Neural cell (in vitro differentiated cells): ENCODE results near the gene ZCCHC4. TPM values are rescaled to one million over a fixed set of nuclear protein-coding genes. Genes with fewer than 3 reads are reported as not detected.

ENCODE experiments used
- H2AFZ ChIP-seq: fragments of 200-600, 300-800 bp; sonication (generic), shearing (Covaris generic); 2 replicates; pipeline ENCODE4 v1.6.0; 2014; ENCODE audit warnings: low read depth, mild to moderate bottlenecking, antibody characterized with exemption, low read length, moderate library complexity
- H3F3A ChIP-seq: fragments of 200-600 bp; shearing (Covaris generic); 2 replicates; pipeline ENCODE4 v1.6.1; 2016; ENCODE audit warnings: mild to moderate bottlenecking, moderate library complexity, mixed read lengths, antibody characterized with exemption, low read length; ENCODE audit not compliant: insufficient read depth, poor library complexity, severe bottlenecking
- H3K27ac ChIP-seq: fragments of 200-600, 300-800 bp; sonication (generic), shearing (Covaris generic); 2 replicates; pipeline ENCODE4 v1.5.1; 2014; ENCODE audit warnings: mild to moderate bottlenecking, low read length, moderate library complexity
- H3K27me3 ChIP-seq: fragments of 300-800, 200-600 bp; sonication (generic), shearing (Covaris generic); 2 replicates; pipeline ENCODE4 v1.6.0; 2014; ENCODE audit warnings: mild to moderate bottlenecking, low read depth, low read length, moderate library complexity; ENCODE audit not compliant: insufficient read depth
- H3K36me3 ChIP-seq: fragments of 300-800, 200-600 bp; sonication (generic), shearing (Covaris generic); 2 replicates; pipeline ENCODE4 v1.5.1; 2014; ENCODE audit warnings: mild to moderate bottlenecking, antibody characterized with exemption, low read length, moderate library complexity; ENCODE audit not compliant: insufficient read depth
- H3K4me2 ChIP-seq: fragments of 300-800, 200-600 bp; sonication (generic), shearing (Covaris generic); 2 replicates; pipeline ENCODE4 v1.6.0; 2014; ENCODE audit warnings: mild to moderate bottlenecking, low read length
- H3K4me3 ChIP-seq: fragments of 300-800, 200-600 bp; sonication (generic), shearing (Covaris generic); 2 replicates; pipeline ENCODE4 v1.5.1; 2014; ENCODE audit warnings: mild to moderate bottlenecking, low read length, moderate library complexity
- H3K79me2 ChIP-seq: fragments of 200-600 bp; shearing (Covaris generic); replicated peaks from 2 replicates; pipeline ENCODE4 v1.6.0; 2014; ENCODE audit warnings: mild to moderate bottlenecking, low read length, moderate library complexity; ENCODE audit not compliant: insufficient read depth
- H3K9ac ChIP-seq: fragments of 300-800, 200-600 bp; sonication (generic), shearing (Covaris generic); 2 replicates; pipeline ENCODE4 v1.6.1; 2016; ENCODE audit warnings: mild to moderate bottlenecking, low read length, mixed read lengths
- H3K9me2 ChIP-seq: fragments of 200-600 bp; shearing (Covaris generic); 2 replicates; pipeline ENCODE4 v1.6.1; 2016; ENCODE audit warnings: mild to moderate bottlenecking, low read length, mixed read lengths; ENCODE audit not compliant: insufficient read depth
- H3K9me3 ChIP-seq: fragments of 200-600, 300-800 bp; sonication (generic), shearing (Covaris generic); 2 replicates; pipeline ENCODE4 v1.6.1; 2016; ENCODE audit warnings: mild to moderate bottlenecking, mixed run types, low read length, moderate library complexity, mixed read lengths
- H4K20me1 ChIP-seq: fragments of 200-600 bp; shearing (Covaris generic); 2 replicates; pipeline ENCODE4 v1.6.1; 2016; ENCODE audit warnings: mild to moderate bottlenecking, mixed run types; ENCODE audit not compliant: insufficient read depth
- EP300 ChIP-seq: fragments of 450-650 bp; conservative IDR thresholded peaks from 2 replicates; pipeline ENCODE4 v1.6.1; 2014; ENCODE audit warnings: antibody characterized with exemption, mild to moderate bottlenecking, moderate library complexity; ENCODE audit not compliant: poor library complexity, severe bottlenecking
- EZH2 ChIP-seq: fragments of 200-600, 300-800 bp; shearing (Covaris generic), sonication (generic); IDR thresholded peaks from 2 replicates; pipeline ENCODE4 v1.6.1; 2014; ENCODE audit warnings: antibody characterized with exemption, low read length, borderline replicate concordance, mild to moderate bottlenecking; ENCODE audit not compliant: insufficient read depth, poor library complexity, severe bottlenecking
- MXI1 ChIP-seq: fragments of 450-650 bp; conservative IDR thresholded peaks from 2 replicates; pipeline ENCODE4 v1.6.1; 2014; ENCODE audit warnings: antibody characterized with exemption, mild to moderate bottlenecking; ENCODE audit not compliant: poor library complexity, severe bottlenecking
- POLR2AphosphoS5 ChIP-seq: IDR thresholded peaks from 2 replicates; pipeline ENCODE4 v1.6.1; 2012
- RAD21 ChIP-seq: fragments of 450-650 bp; conservative IDR thresholded peaks from 2 replicates; pipeline ENCODE4 v1.6.1; 2014; ENCODE audit warnings: antibody characterized with exemption, mild to moderate bottlenecking, moderate library complexity
- SMC3 ChIP-seq: fragments of 450-650 bp; conservative IDR thresholded peaks from 2 replicates; pipeline ENCODE4 v1.6.1; 2014; ENCODE audit warnings: antibody characterized with exemption, mild to moderate bottlenecking, moderate library complexity; ENCODE audit not compliant: poor library complexity
- TAF1 ChIP-seq: IDR thresholded peaks from 2 replicates; pipeline ENCODE4 v1.6.1; 2012; ENCODE audit warnings: low read depth
- polyA plus RNA-seq: library from polyadenylated mRNA; depleted of rRNA; stranded (reverse); fragments of >200 nt; gene quantifications from 2 replicates; pipeline ENCODE4 v1.2.3, GENCODE V29; 2014
- TF ChIP-seq, protein P1 (sequence below): fragments of 450-650 bp; IDR thresholded peaks from 2 replicates; pipeline ENCODE4 v1.5.1; 2014; ENCODE audit warnings: antibody characterized with exemption, mild to moderate bottlenecking, moderate library complexity; ENCODE audit not compliant: poor library complexity, severe bottlenecking
- TF ChIP-seq, protein P2 (sequence below): IDR thresholded peaks from 2 replicates; pipeline ENCODE4 v1.6.1; 2012; ENCODE audit warnings: borderline replicate concordance

ZCCHC4 gene
- polyA plus RNA-seq, 1 donor from 2014 or later = 8.6 TPM

- no peaks in the 10 kb centered on the region for H3K9me2 ChIP-seq
- H3K27me3 ChIP-seq = no peaks in the 10 kb centered on the region
- H3K36me3 ChIP-seq = no peaks in the 10 kb centered on the region
- H4K20me1 ChIP-seq = no peaks in the 10 kb centered on the region
- H3K4me2 ChIP-seq = peak overlapping the region; percentile 46
- TF ChIP-seq MXI1 = peak; percentile 8
- TF ChIP-seq, protein P1, sequence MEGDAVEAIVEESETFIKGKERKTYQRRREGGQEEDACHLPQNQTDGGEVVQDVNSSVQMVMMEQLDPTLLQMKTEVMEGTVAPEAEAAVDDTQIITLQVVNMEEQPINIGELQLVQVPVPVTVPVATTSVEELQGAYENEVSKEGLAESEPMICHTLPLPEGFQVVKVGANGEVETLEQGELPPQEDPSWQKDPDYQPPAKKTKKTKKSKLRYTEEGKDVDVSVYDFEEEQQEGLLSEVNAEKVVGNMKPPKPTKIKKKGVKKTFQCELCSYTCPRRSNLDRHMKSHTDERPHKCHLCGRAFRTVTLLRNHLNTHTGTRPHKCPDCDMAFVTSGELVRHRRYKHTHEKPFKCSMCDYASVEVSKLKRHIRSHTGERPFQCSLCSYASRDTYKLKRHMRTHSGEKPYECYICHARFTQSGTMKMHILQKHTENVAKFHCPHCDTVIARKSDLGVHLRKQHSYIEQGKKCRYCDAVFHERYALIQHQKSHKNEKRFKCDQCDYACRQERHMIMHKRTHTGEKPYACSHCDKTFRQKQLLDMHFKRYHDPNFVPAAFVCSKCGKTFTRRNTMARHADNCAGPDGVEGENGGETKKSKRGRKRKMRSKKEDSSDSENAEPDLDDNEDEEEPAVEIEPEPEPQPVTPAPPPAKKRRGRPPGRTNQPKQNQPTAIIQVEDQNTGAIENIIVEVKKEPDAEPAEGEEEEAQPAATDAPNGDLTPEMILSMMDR = no peak
- peak overlapping the region; percentile 57 for H3K27ac ChIP-seq
- H3K9ac ChIP-seq = peak overlapping the region; percentile 79
- peak overlapping the region; percentile 90 for H2AFZ ChIP-seq
- H3K79me2 ChIP-seq = peaks cover 13% of the 10 kb centered on the region
- H3F3A ChIP-seq = no peaks in the 10 kb centered on the region
- peak overlapping the region; percentile 81 for H3K4me3 ChIP-seq
- H3K9me3 ChIP-seq = no peaks in the 10 kb centered on the region
Measured at GRCh38 chr4:25377572-25378436, 65.2 kb downstream of the ZCCHC4 start.

- no peak overlapping the region for H3K27ac ChIP-seq
- peaks cover 13% of the 10 kb centered on the region for H3K79me2 ChIP-seq
- H3K9me3 ChIP-seq = no peaks in the 10 kb centered on the region
- no peaks in the 10 kb centered on the region for H3K9me2 ChIP-seq
- H3K4me3 ChIP-seq = peak overlapping the region; percentile 81
- no peaks in the 10 kb centered on the region for H3K36me3 ChIP-seq
- peak overlapping the region; percentile 46 for H3K4me2 ChIP-seq
- no peaks in the 10 kb centered on the region for H3K27me3 ChIP-seq
- H4K20me1 ChIP-seq = no peaks in the 10 kb centered on the region
- TF ChIP-seq TAF1 = no peak
- no peak for TF ChIP-seq POLR2AphosphoS5
- TF ChIP-seq, protein P2, sequence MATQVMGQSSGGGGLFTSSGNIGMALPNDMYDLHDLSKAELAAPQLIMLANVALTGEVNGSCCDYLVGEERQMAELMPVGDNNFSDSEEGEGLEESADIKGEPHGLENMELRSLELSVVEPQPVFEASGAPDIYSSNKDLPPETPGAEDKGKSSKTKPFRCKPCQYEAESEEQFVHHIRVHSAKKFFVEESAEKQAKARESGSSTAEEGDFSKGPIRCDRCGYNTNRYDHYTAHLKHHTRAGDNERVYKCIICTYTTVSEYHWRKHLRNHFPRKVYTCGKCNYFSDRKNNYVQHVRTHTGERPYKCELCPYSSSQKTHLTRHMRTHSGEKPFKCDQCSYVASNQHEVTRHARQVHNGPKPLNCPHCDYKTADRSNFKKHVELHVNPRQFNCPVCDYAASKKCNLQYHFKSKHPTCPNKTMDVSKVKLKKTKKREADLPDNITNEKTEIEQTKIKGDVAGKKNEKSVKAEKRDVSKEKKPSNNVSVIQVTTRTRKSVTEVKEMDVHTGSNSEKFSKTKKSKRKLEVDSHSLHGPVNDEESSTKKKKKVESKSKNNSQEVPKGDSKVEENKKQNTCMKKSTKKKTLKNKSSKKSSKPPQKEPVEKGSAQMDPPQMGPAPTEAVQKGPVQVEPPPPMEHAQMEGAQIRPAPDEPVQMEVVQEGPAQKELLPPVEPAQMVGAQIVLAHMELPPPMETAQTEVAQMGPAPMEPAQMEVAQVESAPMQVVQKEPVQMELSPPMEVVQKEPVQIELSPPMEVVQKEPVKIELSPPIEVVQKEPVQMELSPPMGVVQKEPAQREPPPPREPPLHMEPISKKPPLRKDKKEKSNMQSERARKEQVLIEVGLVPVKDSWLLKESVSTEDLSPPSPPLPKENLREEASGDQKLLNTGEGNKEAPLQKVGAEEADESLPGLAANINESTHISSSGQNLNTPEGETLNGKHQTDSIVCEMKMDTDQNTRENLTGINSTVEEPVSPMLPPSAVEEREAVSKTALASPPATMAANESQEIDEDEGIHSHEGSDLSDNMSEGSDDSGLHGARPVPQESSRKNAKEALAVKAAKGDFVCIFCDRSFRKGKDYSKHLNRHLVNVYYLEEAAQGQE = no peak
- no peak for TF ChIP-seq EZH2
- TF ChIP-seq EP300 = no peak
- TF ChIP-seq MXI1 = no peak
- no peak for TF ChIP-seq RAD21
- TF ChIP-seq, protein P1 = no peak
- no peak for TF ChIP-seq SMC3
- no peak overlapping the region for H2AFZ ChIP-seq
- H3F3A ChIP-seq = no peaks in the 10 kb centered on the region
- no peak overlapping the region for H3K9ac ChIP-seq
Measured at GRCh38 chr4:25378437-25378743, 65.8 kb downstream of the ZCCHC4 start.
